ENCODE data around the gene HRAS. TPM values are rescaled to one million over a fixed set of nuclear protein-coding genes. Genes with fewer than 3 reads are reported as not detected.

HRAS gene
- polyA plus RNA-seq, 1 experiment = 44.7 TPM

- peaks cover 16% of the 10 kb centered on the region; the same call in 1 of the 2 replicates for H3K9me3 ChIP-seq (ENCODE audit: control insufficient read depth, insufficient read depth, low read length)
- TF ChIP-seq CTCF (IDR thresholded peaks at IDR 0.05; ENCODE audit: low read depth, low read length) = no peak
- H3K4me3 ChIP-seq (ENCODE audit: low read depth, low read length) = no peak overlapping the region
- no peak for DNase-seq (ENCODE audit: low read depth, low spot score)
- no peaks in the 10 kb centered on the region for H3K27me3 ChIP-seq (ENCODE audit: control insufficient read depth, insufficient read depth, low read length)
- ChIA-PET CTCF (no interaction called here), POLR2A (no interaction called here)
- no peak overlapping the region for H3K27ac ChIP-seq (ENCODE audit: low read depth, low read length)
These were observed 38.4 kb downstream of the HRAS start for GRCh38 chr11:496834-497564.

- ChIA-PET POLR2A (interaction anchor here (0.7 kb wide), 1 partner anchor 16 kb away, joined by 3 read pairs; no protein-coding TSS in a partner anchor), CTCF (no interaction called here)
- no peak overlapping the region for H3K27ac ChIP-seq (ENCODE audit: low read depth, low read length)
These were observed 39.8 kb downstream of the HRAS start for GRCh38 chr11:495537-495931.

GRCh38 chr11:494761-495536, 40.4 kb downstream of the HRAS start:
- no peak for TF ChIP-seq CTCF (IDR thresholded peaks at IDR 0.05; ENCODE audit: low read depth, low read length)
- no peak overlapping the region for H3K4me3 ChIP-seq (ENCODE audit: low read depth, low read length)
- ChIA-PET CTCF (no interaction called here), POLR2A (interaction anchor here (0.6 to 0.9 kb wide), 3 partner anchors 17 to 88 kb away, joined by 3 read pairs; no protein-coding TSS in a partner anchor)
- H3K9me3 ChIP-seq (ENCODE audit: control insufficient read depth, insufficient read depth, low read length) = peaks cover 16% of the 10 kb centered on the region; the same call in 1 of the 2 replicates
- no peak for DNase-seq (ENCODE audit: low read depth, low spot score)
- no peak overlapping the region for H3K27ac ChIP-seq (ENCODE audit: low read depth, low read length)
- no peaks in the 10 kb centered on the region for H3K27me3 ChIP-seq (ENCODE audit: control insufficient read depth, insufficient read depth, low read length)

More at GRCh38 chr11:495537-495931, 39.8 kb downstream of the HRAS start:
- Histone ChIP-seq H3K9me3 (ENCODE audit: control insufficient read depth, insufficient read depth, low read length) (peaks cover 16% of the 10 kb centered on the region; the same call in 1 of the 2 replicates), H3K4me3 (ENCODE audit: low read depth, low read length) (no peak overlapping the region), H3K27me3 (ENCODE audit: control insufficient read depth, insufficient read depth, low read length) (no peaks in the 10 kb centered on the region)
- no peak for TF ChIP-seq CTCF (IDR thresholded peaks at IDR 0.05; ENCODE audit: low read depth, low read length)
- DNase-seq (ENCODE audit: low read depth, low spot score) = no peak

- DNase-seq (ENCODE audit: low read depth, low spot score) = no peak
- CTCF ChIA-PET = no interaction called here
- TF ChIP-seq CTCF (IDR thresholded peaks at IDR 0.05; ENCODE audit: low read depth, low read length) = no peak
- H3K27ac ChIP-seq (ENCODE audit: low read depth, low read length) = no peak overlapping the region
- no peaks in the 10 kb centered on the region for H3K27me3 ChIP-seq (ENCODE audit: control insufficient read depth, insufficient read depth, low read length)
- no peak overlapping the region for H3K4me3 ChIP-seq (ENCODE audit: low read depth, low read length)
- peaks cover 2% of the 10 kb centered on the region; the same call in 1 of the 2 replicates for H3K9me3 ChIP-seq (ENCODE audit: control insufficient read depth, insufficient read depth, low read length)
- POLR2A ChIA-PET = interaction anchor here (2.0 kb wide), 1 partner anchor 14 kb away, joined by 6 read pairs; the partner anchor contains the start of gene RNH1
These were observed 42.7 kb downstream of the HRAS start for GRCh38 chr11:492427-493226.
